Esophagus muscularis mucosa (tissue), 4 donors: Measurements from ENCODE around the gene TMEM88.

Experiments used
- CTCF ChIP-seq, 3 experiments: fragments of 200-600 bp in 2 of 3; fragments of 450-650 bp in 1 of 3; sonication (generic) in 2 of 3; IDR thresholded peaks; one replicate each; pipeline ENCODE4 v1.5.1; 2017 to 2019; ENCODE audit warnings: antibody characterized with exemption in 3 of 3, mild to moderate bottlenecking in 2 of 3, moderate library complexity in 1 of 3
- EP300 ChIP-seq: sonication (generic); formaldehyde crosslinking; IDR thresholded peaks from one replicate; pipeline ENCODE4 v1.6.1; 2017; ENCODE audit warnings: antibody characterized with exemption
- POLR2A ChIP-seq: fragments of 450-650 bp; IDR thresholded peaks from one replicate; pipeline ENCODE4 v1.6.1; 2017; ENCODE audit warnings: antibody characterized with exemption, moderate library complexity, mild to moderate bottlenecking, low read depth
- POLR2AphosphoS5 ChIP-seq, 2 donors: sonication (generic); formaldehyde crosslinking; IDR thresholded peaks; one replicate each; pipeline ENCODE4 v1.6.1; 2017; ENCODE audit warnings: antibody characterized with exemption in 2 of 2

- TF ChIP-seq POLR2A (no peak), CTCF (IDR thresholded peaks at IDR 0.05) (no peak), EP300 (no peak), POLR2AphosphoS5 (IDR thresholded peaks at IDR 0.05) (no peak)
Measured at GRCh38 chr17:7884581-7885366, 29.9 kb downstream of the TMEM88 start.
